NB4 (cell line): ENCODE measurements around the gene TMEM52B.

Experiments
- DNase-seq: peaks from one replicate; pipeline ENCODE4 v3.0.0; 2010; ENCODE audit warnings: low read depth
- H3K4me3 ChIP-seq: one replicate; pipeline ENCODE4 v1.5.1; 2011; ENCODE audit warnings: mild to moderate bottlenecking, low read depth, low read length, moderate library complexity
- CTCF ChIP-seq: IDR thresholded peaks from one replicate; pipeline ENCODE4 v1.5.1; 2012; ENCODE audit warnings: low read depth, low read length
- MAX ChIP-seq: IDR thresholded peaks from 2 replicates; pipeline ENCODE4 v1.6.1; 2011; ENCODE audit warnings: low read depth, low read length
- MYC ChIP-seq: IDR thresholded peaks from 2 replicates; pipeline ENCODE4 v1.6.1; 2011; ENCODE audit warnings: low read depth, low read length
- POLR2A ChIP-seq: IDR thresholded peaks from 2 replicates; pipeline ENCODE4 v1.6.1; 2011; ENCODE audit warnings: mild to moderate bottlenecking; ENCODE audit not compliant: insufficient read length; ENCODE audit errors: extremely low read depth

TMEM52B gene

GRCh38 chr12:10226086-10226485, 47.3 kb downstream of the TMEM52B start:
- no peak for DNase-seq
- no peak overlapping the region for H3K4me3 ChIP-seq
- TF ChIP-seq MAX (no peak), MYC (no peak), POLR2A (no peak), CTCF (no peak)

- no peak overlapping the region for H3K4me3 ChIP-seq
- TF ChIP-seq POLR2A (no peak), MYC (no peak), CTCF (no peak), MAX (no peak)
- DNase-seq: no peak
These were observed 47.9 kb downstream of the TMEM52B start for GRCh38 chr12:10226731-10227130.

GRCh38 chr12:10227648-10228047, 48.8 kb downstream of the TMEM52B start:
- TF ChIP-seq POLR2A (no peak), CTCF (no peak), MYC (no peak)
- no peak for DNase-seq
- H3K4me3 ChIP-seq: no peak overlapping the region

GRCh38 chr12:10234562-10234961, 55.7 kb downstream of the TMEM52B start:
- no peak for DNase-seq
- H3K4me3 ChIP-seq: no peak overlapping the region
- no peak for TF ChIP-seq MAX

- TF ChIP-seq MYC: no peak
- TF ChIP-seq MAX: 0 out of 2 replicates have a peak, but pooled peaks have one; percentile 4
- no peak for TF ChIP-seq POLR2A
- peak; percentile 61 for TF ChIP-seq CTCF
- peak; percentile 62 for DNase-seq
- no peak overlapping the region for H3K4me3 ChIP-seq
These were observed 57.2 kb downstream of the TMEM52B start for GRCh38 chr12:10235761-10236631.

GRCh38 chr12:10236720-10237119, 57.9 kb downstream of the TMEM52B start:
- TF ChIP-seq MYC (no peak), POLR2A (no peak), MAX (no peak), CTCF (no peak)
- DNase-seq: no peak
- H3K4me3 ChIP-seq: no peak overlapping the region
